BLaER1 (cell line): ENCODE results near the gene UROS.

ENCODE experiments used
- H3K27ac ChIP-seq: shearing (Covaris generic); formaldehyde crosslinking; 2 replicates; pipeline ENCODE4 v1.8.1; 2022
- H3K27me3 ChIP-seq: shearing (Covaris generic); formaldehyde crosslinking; 2 replicates; pipeline ENCODE4 v1.8.1; 2022
- H3K36me3 ChIP-seq: shearing (Covaris generic); formaldehyde crosslinking; 2 replicates; pipeline ENCODE4 v1.8.1; 2022
- H3K4me1 ChIP-seq: shearing (Covaris generic); formaldehyde crosslinking; 2 replicates; pipeline ENCODE4 v1.8.1; 2022
- H3K4me2 ChIP-seq: shearing (Covaris generic); formaldehyde crosslinking; 2 replicates; pipeline ENCODE4 v1.8.1; 2022
- H3K4me3 ChIP-seq: shearing (Covaris generic); formaldehyde crosslinking; 2 replicates; pipeline ENCODE4 v1.8.1; 2022
- H3K9ac ChIP-seq: shearing (Covaris generic); formaldehyde crosslinking; 2 replicates; pipeline ENCODE4 v1.8.1; 2022
- H3K9me3 ChIP-seq: shearing (Covaris generic); formaldehyde crosslinking; 2 replicates; pipeline ENCODE4 v1.8.1; 2022
- H4K20me1 ChIP-seq: shearing (Covaris generic); formaldehyde crosslinking; 2 replicates; pipeline ENCODE4 v1.8.1; 2022
- Cebpa-rat ChIP-seq: shearing (Covaris generic); IDR thresholded peaks from 2 replicates; pipeline ENCODE4 v1.8.1; 2022

UROS gene

GRCh38 chr10:125850766-125851731, 28.0 kb upstream of the UROS start:
- H3K4me1 ChIP-seq = no peaks in the 10 kb centered on the region
- H4K20me1 ChIP-seq = no peaks in the 10 kb centered on the region
- no peak overlapping the region for H3K4me2 ChIP-seq
- H3K27ac ChIP-seq = no peak overlapping the region
- no peak overlapping the region for H3K4me3 ChIP-seq
- H3K9me3 ChIP-seq = no peaks in the 10 kb centered on the region
- no peak overlapping the region for H3K9ac ChIP-seq
- peaks cover 75% of the 10 kb centered on the region for H3K36me3 ChIP-seq
- TF ChIP-seq Cebpa-rat = no peak
- H3K27me3 ChIP-seq = no peaks in the 10 kb centered on the region

GRCh38 chr10:125849448-125849847, 26.4 kb upstream of the UROS start:
- H3K36me3 ChIP-seq = peaks cover 83% of the 10 kb centered on the region

DNA sequence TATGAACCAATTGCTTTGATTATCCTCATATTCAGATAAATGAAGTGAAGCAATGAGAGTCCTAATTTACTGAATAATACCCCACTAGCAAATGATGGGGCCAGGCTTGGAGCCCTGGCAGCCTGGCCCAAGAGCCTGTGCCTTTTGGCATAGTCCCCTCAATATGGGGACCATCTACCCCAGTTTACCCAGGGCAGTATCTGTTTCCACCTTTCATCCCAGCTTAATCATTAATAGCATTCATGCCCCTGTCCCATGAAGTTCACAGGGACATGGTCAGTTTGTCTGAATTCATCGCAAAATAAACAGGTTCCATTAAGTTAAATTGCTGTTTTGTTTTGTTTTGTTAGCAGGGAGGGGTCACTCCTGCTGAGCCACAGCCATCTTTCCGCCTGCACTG, 25.8 kb upstream of the UROS start:
- no peak overlapping the region for H3K4me3 ChIP-seq
- H3K9me3 ChIP-seq = no peaks in the 10 kb centered on the region
- peaks cover 14% of the 10 kb centered on the region for H3K4me1 ChIP-seq
- H3K9ac ChIP-seq = no peak overlapping the region
- H3K4me2 ChIP-seq = no peak overlapping the region
- H4K20me1 ChIP-seq = peaks cover 13% of the 10 kb centered on the region
- H3K27ac ChIP-seq = no peak overlapping the region
- peaks cover 82% of the 10 kb centered on the region for H3K36me3 ChIP-seq
- no peak for TF ChIP-seq Cebpa-rat
- H3K27me3 ChIP-seq = no peaks in the 10 kb centered on the region

More at GRCh38 chr10:125849448-125849847, 26.4 kb upstream of the UROS start:
- H3K4me2 ChIP-seq = no peak overlapping the region
- no peak overlapping the region for H3K9ac ChIP-seq
- H3K4me1 ChIP-seq = peaks cover 8% of the 10 kb centered on the region
- no peak overlapping the region for H3K27ac ChIP-seq
- H3K4me3 ChIP-seq = no peak overlapping the region
- H3K9me3 ChIP-seq = no peaks in the 10 kb centered on the region
- no peaks in the 10 kb centered on the region for H3K27me3 ChIP-seq
- TF ChIP-seq Cebpa-rat = no peak
- peaks cover 13% of the 10 kb centered on the region for H4K20me1 ChIP-seq

GRCh38 chr10:125848371-125848770, 25.3 kb upstream of the UROS start:
- peaks cover 18% of the 10 kb centered on the region for H3K4me1 ChIP-seq
- H3K27ac ChIP-seq = no peak overlapping the region
- peaks cover 86% of the 10 kb centered on the region for H3K36me3 ChIP-seq
- H3K9me3 ChIP-seq = no peaks in the 10 kb centered on the region
- no peaks in the 10 kb centered on the region for H3K27me3 ChIP-seq
- H4K20me1 ChIP-seq = peaks cover 13% of the 10 kb centered on the region
- no peak for TF ChIP-seq Cebpa-rat
- H3K4me2 ChIP-seq = no peak overlapping the region
- H3K9ac ChIP-seq = no peak overlapping the region
- no peak overlapping the region for H3K4me3 ChIP-seq

GRCh38 chr10:125846894-125847293, 23.8 kb upstream of the UROS start:
- H3K4me1 ChIP-seq = peaks cover 18% of the 10 kb centered on the region
- peaks cover 88% of the 10 kb centered on the region for H3K36me3 ChIP-seq
- no peak overlapping the region for H3K4me3 ChIP-seq
- H3K9me3 ChIP-seq = no peaks in the 10 kb centered on the region
- no peaks in the 10 kb centered on the region for H3K27me3 ChIP-seq
- no peak overlapping the region for H3K27ac ChIP-seq
- no peak overlapping the region for H3K4me2 ChIP-seq
- peaks cover 13% of the 10 kb centered on the region for H4K20me1 ChIP-seq
- no peak for TF ChIP-seq Cebpa-rat
- no peak overlapping the region for H3K9ac ChIP-seq

DNA sequence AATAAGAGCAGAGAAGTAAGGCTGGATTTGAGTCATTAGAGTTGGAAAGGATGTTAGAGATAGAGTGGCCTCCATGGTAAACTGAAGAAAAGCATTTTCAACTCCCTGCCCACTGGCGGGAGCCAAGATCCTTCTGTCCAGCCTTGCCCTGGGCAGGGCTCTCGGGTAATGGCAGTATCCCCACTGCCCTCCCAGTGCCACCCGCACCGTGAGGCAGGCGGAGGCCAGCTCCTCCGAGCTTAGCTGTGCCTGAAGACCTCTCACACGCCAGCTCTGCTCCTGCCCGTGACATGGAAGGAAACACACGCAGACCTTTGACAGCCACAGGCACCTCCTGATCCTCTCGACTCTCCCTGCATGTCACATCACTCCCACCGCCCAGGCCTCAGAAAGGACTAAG, 22.6 kb upstream of the UROS start:
- TF ChIP-seq Cebpa-rat = no peak

GRCh38 chr10:125844751-125845221, 21.7 kb upstream of the UROS start:
- H4K20me1 ChIP-seq = peaks cover 13% of the 10 kb centered on the region
- H3K27me3 ChIP-seq = no peaks in the 10 kb centered on the region
- no peak overlapping the region for H3K27ac ChIP-seq
- H3K4me3 ChIP-seq = no peak overlapping the region
- peak overlapping the region; percentile 21; the same call in 1 of the 2 replicates for H3K4me2 ChIP-seq
- H3K9me3 ChIP-seq = no peaks in the 10 kb centered on the region
- peaks cover 18% of the 10 kb centered on the region for H3K4me1 ChIP-seq
- H3K9ac ChIP-seq = no peak overlapping the region
- H3K36me3 ChIP-seq = peaks cover 89% of the 10 kb centered on the region
- no peak for TF ChIP-seq Cebpa-rat

More for the DNA sequence above, 22.6 kb upstream of the UROS start:
- no peak overlapping the region for H3K27ac ChIP-seq
- no peak overlapping the region for H3K4me2 ChIP-seq
- H3K9me3 ChIP-seq = no peaks in the 10 kb centered on the region
- peaks cover 88% of the 10 kb centered on the region for H3K36me3 ChIP-seq
- no peak overlapping the region for H3K4me3 ChIP-seq
- no peak overlapping the region for H3K9ac ChIP-seq
- no peaks in the 10 kb centered on the region for H3K27me3 ChIP-seq
- H4K20me1 ChIP-seq = peaks cover 13% of the 10 kb centered on the region
- H3K4me1 ChIP-seq = peaks cover 18% of the 10 kb centered on the region

- Histone ChIP-seq H3K27me3 (no peaks in the 10 kb centered on the region), H3K4me1 (peaks cover 18% of the 10 kb centered on the region), H4K20me1 (peaks cover 13% of the 10 kb centered on the region), H3K36me3 (peaks cover 89% of the 10 kb centered on the region), H3K9ac (no peak overlapping the region), H3K4me2 (no peak overlapping the region), H3K4me3 (no peak overlapping the region), H3K9me3 (no peaks in the 10 kb centered on the region), H3K27ac (no peak overlapping the region)
- TF ChIP-seq Cebpa-rat = no peak
Observed at GRCh38 chr10:125843603-125844329, 20.7 kb upstream of the UROS start.

- Histone ChIP-seq H3K4me2 (no peak overlapping the region), H3K27me3 (no peaks in the 10 kb centered on the region), H3K4me3 (no peak overlapping the region), H3K4me1 (peaks cover 18% of the 10 kb centered on the region), H3K9ac (no peak overlapping the region), H4K20me1 (peaks cover 27% of the 10 kb centered on the region), H3K36me3 (peaks cover 92% of the 10 kb centered on the region), H3K9me3 (no peaks in the 10 kb centered on the region), H3K27ac (no peak overlapping the region)
- TF ChIP-seq Cebpa-rat = no peak
Observed at GRCh38 chr10:125840955-125841354, 17.9 kb upstream of the UROS start.

- Histone ChIP-seq H3K36me3 (peaks cover 92% of the 10 kb centered on the region), H3K27ac (no peak overlapping the region), H3K27me3 (no peaks in the 10 kb centered on the region), H3K9me3 (no peaks in the 10 kb centered on the region), H3K9ac (no peak overlapping the region), H3K4me3 (no peak overlapping the region), H4K20me1 (peaks cover 24% of the 10 kb centered on the region), H3K4me2 (no peak overlapping the region), H3K4me1 (peaks cover 18% of the 10 kb centered on the region)
- TF ChIP-seq Cebpa-rat = no peak
Observed at GRCh38 chr10:125840406-125840805, 17.3 kb upstream of the UROS start.
